ENCODE results near the gene HMGB2. TPM values are rescaled to one million over a fixed set of nuclear protein-coding genes. Genes with fewer than 3 reads are reported as not detected.

HMGB2 gene
- total RNA-seq, 1 donor from 2014 or later: 56.3 TPM

DNA sequence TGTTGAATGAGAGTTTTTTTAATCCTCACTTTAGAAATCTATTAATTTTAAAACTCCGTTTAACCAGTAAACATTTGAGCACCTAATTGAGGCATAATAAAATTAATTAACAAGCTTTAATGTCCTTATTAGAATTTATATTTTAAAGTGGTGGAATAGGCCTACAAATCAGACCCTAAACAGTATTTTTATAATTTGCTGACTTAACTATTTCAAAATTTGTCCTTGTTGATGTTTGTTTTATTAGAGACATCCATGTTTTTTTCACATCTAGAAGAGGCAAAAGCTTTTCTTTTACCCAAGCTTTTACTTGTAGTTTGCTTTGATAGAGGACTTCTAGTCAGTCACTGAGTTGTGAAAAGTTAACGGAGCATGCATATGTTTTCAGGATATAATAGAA lies 40.4 kb upstream of the HMGB2 start:
- H3K4me1 Mint-ChIP-seq (ENCODE audit: unreplicated experiment): peaks cover 18% of the 10 kb centered on the region
- H3K9me3 Mint-ChIP-seq (ENCODE audit: unreplicated experiment): no peaks in the 10 kb centered on the region
- H3K4me3 Mint-ChIP-seq (ENCODE audit: unreplicated experiment): no peak overlapping the region
- no peak for TF ChIP-seq CTCF (IDR thresholded peaks at IDR 0.05)
- no peak overlapping the region for H3K27ac Mint-ChIP-seq (ENCODE audit: unreplicated experiment)
- DNase-seq (ENCODE audit: extremely low spot score, unreplicated experiment): no peak
- H3K36me3 Mint-ChIP-seq (ENCODE audit: unreplicated experiment): peaks cover 12% of the 10 kb centered on the region
- no peaks in the 10 kb centered on the region for H3K27me3 Mint-ChIP-seq (ENCODE audit: unreplicated experiment)

- Mint-ChIP-seq H3K36me3 (ENCODE audit: unreplicated experiment) (peaks cover 7% of the 10 kb centered on the region), H3K27ac (ENCODE audit: unreplicated experiment) (peak overlapping the region; percentile 99), H3K4me1 (ENCODE audit: unreplicated experiment) (peaks cover 22% of the 10 kb centered on the region), H3K4me3 (ENCODE audit: unreplicated experiment) (peak overlapping the region; percentile 98), H3K27me3 (ENCODE audit: unreplicated experiment) (no peaks in the 10 kb centered on the region), H3K9me3 (ENCODE audit: unreplicated experiment) (no peaks in the 10 kb centered on the region)
- no peak for TF ChIP-seq CTCF (IDR thresholded peaks at IDR 0.05)
- peak; percentile 88 for DNase-seq (ENCODE audit: extremely low spot score, unreplicated experiment)
Measured at GRCh38 chr4:173371292-173372192, 37.4 kb upstream of the HMGB2 start.

DNA sequence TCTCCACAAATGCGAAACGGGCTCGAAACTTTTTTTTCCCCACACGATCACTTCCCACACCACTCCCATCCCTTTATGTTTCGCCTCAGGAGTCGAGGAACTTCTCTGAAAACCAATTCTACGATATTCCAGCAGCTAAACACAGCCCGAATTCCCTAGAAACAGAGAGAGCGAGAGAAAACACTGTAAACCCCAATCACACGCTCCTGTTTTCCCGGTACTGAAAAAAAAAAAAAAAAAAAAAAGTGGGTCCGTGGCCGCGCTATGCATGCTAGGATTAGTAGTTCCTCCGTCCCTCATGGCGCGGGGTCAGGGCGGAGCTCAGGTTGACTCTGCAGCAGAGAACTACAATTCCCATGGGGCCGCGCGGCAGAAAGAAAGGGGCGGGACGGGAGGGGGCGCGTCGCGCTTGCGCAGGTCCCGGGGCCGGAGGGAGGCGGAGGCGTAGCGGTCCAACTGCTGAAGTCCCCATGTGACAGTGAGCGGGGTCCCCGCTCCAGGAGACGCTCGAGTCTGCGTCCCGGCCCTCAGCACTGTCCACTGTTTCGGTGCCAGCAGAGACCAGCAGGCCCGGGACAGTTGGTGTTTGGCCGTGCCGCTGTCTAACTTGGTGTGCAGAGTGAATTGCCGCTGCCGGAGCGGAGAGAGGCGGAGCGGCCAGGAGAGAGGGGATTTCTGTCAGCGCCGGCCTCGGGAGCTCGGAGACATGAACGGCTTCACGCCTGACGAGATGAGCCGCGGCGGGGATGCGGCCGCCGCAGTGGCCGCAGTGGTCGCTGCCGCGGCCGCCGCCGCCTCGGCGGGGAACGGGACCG lies 36.5 kb upstream of the HMGB2 start, which contains the start of gene SAP30:
SAP30 (plus strand) TSS at position 478 of the 815 bp plus-strand sequence; CDS start at position 707, 229 bp downstream.
- Mint-ChIP-seq H3K4me1 (ENCODE audit: unreplicated experiment) (peaks cover 20% of the 10 kb centered on the region), H3K36me3 (ENCODE audit: unreplicated experiment) (peaks cover 2% of the 10 kb centered on the region), H3K27ac (ENCODE audit: unreplicated experiment) (peak within 1 kb of the TSS; percentile 99), H3K9me3 (ENCODE audit: unreplicated experiment) (no peaks in the 10 kb centered on the region), H3K27me3 (ENCODE audit: unreplicated experiment) (no peaks in the 10 kb centered on the region), H3K4me3 (ENCODE audit: unreplicated experiment) (peak within 1 kb of the TSS; percentile 100)
- TF ChIP-seq CTCF (IDR thresholded peaks at IDR 0.05): no peak
- peak; percentile 99 for DNase-seq (ENCODE audit: extremely low spot score, unreplicated experiment)

GRCh38 chr4:173370130-173370476 lies 35.9 kb upstream of the HMGB2 start:
- TF ChIP-seq CTCF (IDR thresholded peaks at IDR 0.05): no peak
- peaks cover 20% of the 10 kb centered on the region for H3K4me1 Mint-ChIP-seq (ENCODE audit: unreplicated experiment)
- no peak for DNase-seq (ENCODE audit: extremely low spot score, unreplicated experiment)
- no peaks in the 10 kb centered on the region for H3K9me3 Mint-ChIP-seq (ENCODE audit: unreplicated experiment)
- H3K27ac Mint-ChIP-seq (ENCODE audit: unreplicated experiment): peak overlapping the region; percentile 97
- no peaks in the 10 kb centered on the region for H3K27me3 Mint-ChIP-seq (ENCODE audit: unreplicated experiment)
- peak overlapping the region; percentile 100 for H3K4me3 Mint-ChIP-seq (ENCODE audit: unreplicated experiment)
- H3K36me3 Mint-ChIP-seq (ENCODE audit: unreplicated experiment): no peaks in the 10 kb centered on the region

GRCh38 chr4:173367946-173368345 lies 33.8 kb upstream of the HMGB2 start:
- Mint-ChIP-seq H3K4me3 (ENCODE audit: unreplicated experiment) (no peak overlapping the region), H3K36me3 (ENCODE audit: unreplicated experiment) (peaks cover 2% of the 10 kb centered on the region), H3K27me3 (ENCODE audit: unreplicated experiment) (no peaks in the 10 kb centered on the region), H3K4me1 (ENCODE audit: unreplicated experiment) (peaks cover 8% of the 10 kb centered on the region), H3K27ac (ENCODE audit: unreplicated experiment) (no peak overlapping the region), H3K9me3 (ENCODE audit: unreplicated experiment) (no peaks in the 10 kb centered on the region)
- no peak for DNase-seq (ENCODE audit: extremely low spot score, unreplicated experiment)
- no peak for TF ChIP-seq CTCF (IDR thresholded peaks at IDR 0.05)

All from osteocyte (in vitro differentiated cells).